ENCODE results near the gene FCMR. TPM values are rescaled to one million over a fixed set of nuclear protein-coding genes. Genes with fewer than 3 reads are reported as not detected.
A peak's percentile ranks its signal among the peaks of the same experiment; 100 is the strongest.
"Not testable (repeated sequence)": the region's sequence is repeated elsewhere in the genome, so short reads cannot be mapped to it uniquely, and the experiment has no call there.

The FCMR gene
- total RNA-seq, 1 donor from 2014 or later: not detected

GRCh38 chr1:206873603-206874188, 48.0 kb downstream of the FCMR start:
- DNase-seq (ENCODE audit: low read depth in 2 of 2): no peak

- DNase-seq (ENCODE audit: low read depth in 2 of 2): no peak
These were observed 49.6 kb downstream of the FCMR start for GRCh38 chr1:206872139-206872538.

GRCh38 chr1:206868264-206868663, 53.5 kb downstream of the FCMR start:
- no peak for DNase-seq (ENCODE audit: low read depth in 2 of 2)

- no peak for DNase-seq (ENCODE audit: low read depth in 2 of 2)
These were observed 54.0 kb downstream of the FCMR start for GRCh38 chr1:206867716-206868115.

- DNase-seq (ENCODE audit: low read depth in 2 of 2): no peak
These were observed 54.5 kb downstream of the FCMR start for GRCh38 chr1:206867239-206867638.

GRCh38 chr1:206866062-206866461, 55.7 kb downstream of the FCMR start:
- DNase-seq (ENCODE audit: low read depth in 2 of 2): no peak

- peak; percentile 19 to 36 for DNase-seq (ENCODE audit: low read depth in 2 of 2)
These were observed 56.6 kb downstream of the FCMR start, which contains the start of gene IL20 for GRCh38 chr1:206864939-206865671. TSS of gene IL20 (plus strand) at chr1:206865623. CDS start at chr1:206865853, 230 bp downstream.

GRCh38 chr1:206863266-206863665, 58.5 kb downstream of the FCMR start:
- no peak for DNase-seq (ENCODE audit: low read depth in 2 of 2)

- DNase-seq (ENCODE audit: low read depth in 2 of 2): no peak
These were observed 61.6 kb downstream of the FCMR start for GRCh38 chr1:206860165-206860564.

- peak in 1 of 2 donors; percentile 5 for DNase-seq (ENCODE audit: low read depth in 2 of 2)
These were observed 62.6 kb downstream of the FCMR start for GRCh38 chr1:206859082-206859521.

- no peak for DNase-seq (ENCODE audit: low read depth in 2 of 2)
These were observed 64.9 kb downstream of the FCMR start for GRCh38 chr1:206856674-206857464.

GRCh38 chr1:206855859-206856258, 65.9 kb downstream of the FCMR start:
- no peak for DNase-seq (ENCODE audit: low read depth in 2 of 2)

GRCh38 chr1:206854401-206855129, 67.2 kb downstream of the FCMR start:
- no peak for DNase-seq (ENCODE audit: low read depth in 2 of 2)

- not testable (repeated sequence) for DNase-seq (ENCODE audit: low read depth in 2 of 2)
These were observed 68.0 kb downstream of the FCMR start for GRCh38 chr1:206853696-206854095.

Other genes with a start within 250 kb of the FCMR start
- gene MAPKAPK2, start 237.0 kb downstream of the FCMR start, total RNA-seq: 27.0 and 46.1 TPM in 2 replicates
- gene IL19, start 151.2 kb downstream of the FCMR start, total RNA-seq: not detected in 2 replicates
- not detected in 2 replicates for gene IL10, start 149.4 kb downstream of the FCMR start, total RNA-seq
- not detected in 2 replicates for gene IL20, start 56.3 kb downstream of the FCMR start, total RNA-seq
- not detected in 2 replicates for gene IL24, start 24.5 kb downstream of the FCMR start, total RNA-seq
- gene PIGR, start 24.5 kb upstream of the FCMR start, total RNA-seq: not detected in 2 replicates
- gene FCAMR, start 48.5 kb upstream of the FCMR start, total RNA-seq: not detected in 2 replicates
- not detected in 2 replicates for gene C1orf116, start 110.8 kb upstream of the FCMR start, total RNA-seq
- 5.1 and 5.8 TPM in 2 replicates for gene YOD1, start 129.3 kb upstream of the FCMR start, total RNA-seq
- gene PFKFB2, start 131.3 kb upstream of the FCMR start, total RNA-seq: 0.90 and 1.5 TPM in 2 replicates
- gene C4BPB, start 166.9 kb upstream of the FCMR start, total RNA-seq: 0.13 TPM in 1 of 2 replicates, not detected in the other
- gene C4BPA, start 182.3 kb upstream of the FCMR start, total RNA-seq: not detected in 2 replicates